Hepatocyte (in vitro differentiated cells): ENCODE data around the gene UBE2Q1. TPM values are rescaled to one million over a fixed set of nuclear protein-coding genes. Genes with fewer than 3 reads are reported as not detected.

Experiments
- DNase-seq: peaks from one replicate; pipeline ENCODE4 v3.0.0-alpha.2; 2016; ENCODE audit warnings: low spot score
- H2AFZ ChIP-seq: fragments of 200-600 bp; sonication (generic); 2 replicates; pipeline ENCODE4 v1.6.0; 2016; ENCODE audit warnings: antibody characterized with exemption, mild to moderate bottlenecking
- H3K27ac ChIP-seq: fragments of 200-600 bp; sonication (generic); 2 replicates; pipeline ENCODE4 v1.5.1; 2016; ENCODE audit warnings: mild to moderate bottlenecking
- H3K27me3 ChIP-seq: fragments of 200-600 bp; sonication (generic); 2 replicates; pipeline ENCODE4 v1.6.1; 2016
- H3K36me3 ChIP-seq: fragments of 200-600 bp; sonication (generic); replicated peaks from 2 replicates; pipeline ENCODE4 v1.5.1; 2016; ENCODE audit warnings: low read depth; ENCODE audit not compliant: insufficient read depth
- H3K4me1 ChIP-seq: fragments of 200-600 bp; sonication (generic); 2 replicates; pipeline ENCODE4 v1.5.1; 2016; ENCODE audit warnings: mild to moderate bottlenecking, moderate library complexity; ENCODE audit not compliant: insufficient read depth
- H3K4me2 ChIP-seq: fragments of 200-600 bp; sonication (generic); 2 replicates; pipeline ENCODE4 v1.6.0; 2016
- H3K4me3 ChIP-seq: fragments of 200-600 bp; sonication (generic); 2 replicates; pipeline ENCODE4 v1.5.1; 2016; ENCODE audit warnings: mild to moderate bottlenecking
- H3K79me2 ChIP-seq: fragments of 200-600 bp; sonication (generic); 2 replicates; pipeline ENCODE4 v1.6.0; 2017; ENCODE audit warnings: mild to moderate bottlenecking
- H3K9me2 ChIP-seq: fragments of 200-600 bp; sonication (generic); replicated peaks from 2 replicates; pipeline ENCODE4 v1.6.0; 2017; ENCODE audit warnings: mild to moderate bottlenecking; ENCODE audit not compliant: insufficient read depth
- H3K9me3 ChIP-seq: fragments of 200-600 bp; sonication (generic); 2 replicates; pipeline ENCODE4 v1.5.1; 2016; ENCODE audit warnings: low read depth, mild to moderate bottlenecking
- H4K20me1 ChIP-seq: fragments of 200-600 bp; sonication (generic); 2 replicates; pipeline ENCODE4 v1.6.0; 2016; ENCODE audit warnings: mild to moderate bottlenecking; ENCODE audit not compliant: insufficient read depth, poor library complexity, severe bottlenecking
- CTCF ChIP-seq: fragments of 200-600 bp; sonication (generic); IDR thresholded peaks from 2 replicates; pipeline ENCODE4 v1.5.1; 2016; ENCODE audit warnings: antibody characterized with exemption, mild to moderate bottlenecking; ENCODE audit not compliant: poor library complexity
- EZH2 ChIP-seq: fragments of 200-600 bp; sonication (generic); IDR thresholded peaks from 2 replicates; pipeline ENCODE4 v1.6.1; 2016; ENCODE audit warnings: antibody characterized with exemption, mild to moderate bottlenecking, borderline replicate concordance
- EZH2phosphoT487 ChIP-seq: fragments of 200-600 bp; sonication (generic); IDR thresholded peaks from one replicate; pipeline ENCODE4 v1.6.1; 2018; ENCODE audit warnings: antibody characterized with exemption, mild to moderate bottlenecking, low read depth, moderate library complexity; ENCODE audit not compliant: unreplicated experiment, severe bottlenecking
- WGBS: methylation state at CpG from one replicate; pipeline ENCODE4 v1.1.6; 2016; ENCODE audit warnings: low lambda C conversion rate; ENCODE audit errors: missing lambda C conversion rate; 5-methylcytosine and 5-hydroxymethylcytosine counted together
- polyA plus RNA-seq: library from polyadenylated mRNA; unstranded; fragments of >200 nt; fragmentation: Nextera tagmentation; extraction: Ambion mirVana; gene quantifications from 2 replicates; pipeline ENCODE4 v1.2.1, GENCODE V29; 2016
- total RNA-seq: library from RNA; depleted of rRNA; stranded (reverse); fragments of >200 nt; gene quantifications from 2 replicates; pipeline ENCODE4 v1.2.3, GENCODE V29; 2014

UBE2Q1 gene
- total and polyA plus RNA-seq, 2 experiments from 2014 or later: 46.9 to 60.3 TPM

GRCh38 chr1:154586641-154587040 is 28.2 kb upstream of the UBE2Q1 start:
- Histone ChIP-seq H3K9me2 (no peaks in the 10 kb centered on the region), H2AFZ (no peak overlapping the region), H3K79me2 (no peaks in the 10 kb centered on the region), H3K36me3 (no peaks in the 10 kb centered on the region), H3K9me3 (no peaks in the 10 kb centered on the region), H3K4me3 (no peak overlapping the region), H3K4me2 (no peak overlapping the region), H3K4me1 (no peaks in the 10 kb centered on the region), H3K27me3 (no peaks in the 10 kb centered on the region), H3K27ac (no peak overlapping the region), H4K20me1 (no peaks in the 10 kb centered on the region)
- TF ChIP-seq EZH2phosphoT487: no peak
- TF ChIP-seq EZH2: no peak
- TF ChIP-seq CTCF: no peak
- DNase-seq: no peak
- WGBS: 99% methylated on average over 6 of the region's 6 CpGs

GRCh38 chr1:154586231-154586630 is 27.8 kb upstream of the UBE2Q1 start:
- Histone ChIP-seq H3K4me3 (no peak overlapping the region), H2AFZ (no peak overlapping the region), H3K4me1 (no peaks in the 10 kb centered on the region), H3K9me3 (no peaks in the 10 kb centered on the region), H3K79me2 (no peaks in the 10 kb centered on the region), H3K27me3 (no peaks in the 10 kb centered on the region), H3K9me2 (no peaks in the 10 kb centered on the region), H3K36me3 (no peaks in the 10 kb centered on the region), H3K27ac (no peak overlapping the region), H4K20me1 (no peaks in the 10 kb centered on the region), H3K4me2 (no peak overlapping the region)
- TF ChIP-seq EZH2 (no peak), CTCF (no peak), EZH2phosphoT487 (no peak)
- WGBS: 93% methylated on average over 10 of the region's 10 CpGs
- DNase-seq: no peak

GRCh38 chr1:154584267-154584994 is 26.0 kb upstream of the UBE2Q1 start:
- TF ChIP-seq EZH2 (no peak), EZH2phosphoT487 (no peak), CTCF (no peak)
- DNase-seq: no peak
- WGBS: 94% methylated on average over 9 of the region's 9 CpGs
- Histone ChIP-seq H3K9me3 (no peaks in the 10 kb centered on the region), H3K79me2 (no peaks in the 10 kb centered on the region), H4K20me1 (no peaks in the 10 kb centered on the region), H3K4me2 (no peak overlapping the region), H3K27ac (no peak overlapping the region), H3K36me3 (no peaks in the 10 kb centered on the region), H3K9me2 (no peaks in the 10 kb centered on the region), H3K4me1 (no peaks in the 10 kb centered on the region), H2AFZ (no peak overlapping the region), H3K27me3 (no peaks in the 10 kb centered on the region), H3K4me3 (no peak overlapping the region)

GRCh38 chr1:154583773-154584172 is 25.3 kb upstream of the UBE2Q1 start:
- Histone ChIP-seq H3K27me3 (no peaks in the 10 kb centered on the region), H3K79me2 (no peaks in the 10 kb centered on the region), H3K27ac (no peak overlapping the region), H3K4me2 (no peak overlapping the region), H3K4me1 (no peaks in the 10 kb centered on the region), H3K4me3 (no peak overlapping the region), H3K9me3 (no peaks in the 10 kb centered on the region), H3K36me3 (no peaks in the 10 kb centered on the region), H4K20me1 (no peaks in the 10 kb centered on the region), H3K9me2 (no peaks in the 10 kb centered on the region), H2AFZ (no peak overlapping the region)
- WGBS: 65% methylated on average over 9 of the region's 9 CpGs
- TF ChIP-seq CTCF (no peak), EZH2phosphoT487 (no peak), EZH2 (no peak)
- peak; percentile 33 for DNase-seq
